Choroid plexus epithelial cell (primary cell): ENCODE measurements around the gene IL12RB1.
"Not testable (repeated sequence)": the region's sequence is repeated elsewhere in the genome, so short reads cannot be mapped to it uniquely, and the experiment has no call there.

Experiments
- DNase-seq: peaks from one replicate; pipeline ENCODE4 v3.0.0-alpha.2; 2010; ENCODE audit warnings: low read depth
- H3K4me3 ChIP-seq: 2 replicates; pipeline ENCODE4 v1.5.1; 2011; ENCODE audit warnings: low read depth, mild to moderate bottlenecking, control low read depth, low read length, moderate library complexity
- CTCF ChIP-seq: conservative IDR thresholded peaks from 2 replicates; pipeline ENCODE4 v1.5.1; 2011; ENCODE audit warnings: low read depth, mild to moderate bottlenecking, control low read depth, inconsistent platforms, low read length, moderate library complexity

IL12RB1 gene

DNA sequence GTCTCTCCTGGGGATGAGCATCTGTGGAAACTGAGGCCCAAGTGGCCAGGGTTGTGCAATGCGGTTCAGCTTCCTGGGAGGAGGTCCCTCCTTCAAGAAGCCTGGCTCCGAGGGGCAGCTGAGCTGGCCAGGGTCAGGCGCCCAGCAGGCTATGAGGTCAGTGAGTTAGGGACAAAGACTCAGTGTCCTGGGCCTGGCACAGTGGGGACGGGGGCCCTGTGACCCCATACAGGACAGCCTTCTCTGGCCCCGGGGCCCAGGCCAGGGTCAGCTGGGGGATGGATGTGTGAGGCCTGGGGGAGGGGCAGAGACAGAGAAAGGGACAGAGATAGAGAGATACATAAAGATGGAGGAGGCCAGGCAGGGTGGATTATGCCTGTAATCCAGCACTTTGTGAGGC is 3.0 kb upstream of the IL12RB1 start:
- no peak for DNase-seq
- TF ChIP-seq CTCF: no peak
- H3K4me3 ChIP-seq: no peak overlapping the region

DNA sequence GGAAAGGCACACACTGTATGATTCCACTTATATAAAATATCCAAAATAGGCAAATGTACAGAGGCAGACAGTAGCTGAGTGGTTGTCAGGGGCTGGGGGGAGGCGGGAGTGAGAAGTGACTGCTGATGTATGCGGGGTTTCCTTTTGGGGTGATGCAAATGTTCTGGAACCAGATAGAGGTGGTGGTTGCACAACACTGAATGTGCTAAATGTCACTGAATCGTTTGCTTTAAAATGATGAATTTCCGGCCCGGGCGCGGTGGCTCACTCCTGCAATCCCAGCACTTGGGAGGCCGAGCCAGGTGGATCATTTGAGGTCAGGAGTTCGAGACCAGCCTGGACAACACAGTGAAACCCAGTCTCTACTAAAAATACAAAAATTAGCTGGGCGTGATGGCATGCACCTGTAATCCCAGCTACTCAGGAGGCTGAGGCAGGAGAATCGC is 2.4 kb upstream of the IL12RB1 start:
- peak; percentile 58 for DNase-seq
- H3K4me3 ChIP-seq: not testable (repeated sequence)

- DNase-seq: no peak
- no peak for TF ChIP-seq CTCF
- no peak overlapping the region for H3K4me3 ChIP-seq
Observed at GRCh38 chr19:18085702-18086457, 854 bp downstream of the IL12RB1 start.

DNA sequence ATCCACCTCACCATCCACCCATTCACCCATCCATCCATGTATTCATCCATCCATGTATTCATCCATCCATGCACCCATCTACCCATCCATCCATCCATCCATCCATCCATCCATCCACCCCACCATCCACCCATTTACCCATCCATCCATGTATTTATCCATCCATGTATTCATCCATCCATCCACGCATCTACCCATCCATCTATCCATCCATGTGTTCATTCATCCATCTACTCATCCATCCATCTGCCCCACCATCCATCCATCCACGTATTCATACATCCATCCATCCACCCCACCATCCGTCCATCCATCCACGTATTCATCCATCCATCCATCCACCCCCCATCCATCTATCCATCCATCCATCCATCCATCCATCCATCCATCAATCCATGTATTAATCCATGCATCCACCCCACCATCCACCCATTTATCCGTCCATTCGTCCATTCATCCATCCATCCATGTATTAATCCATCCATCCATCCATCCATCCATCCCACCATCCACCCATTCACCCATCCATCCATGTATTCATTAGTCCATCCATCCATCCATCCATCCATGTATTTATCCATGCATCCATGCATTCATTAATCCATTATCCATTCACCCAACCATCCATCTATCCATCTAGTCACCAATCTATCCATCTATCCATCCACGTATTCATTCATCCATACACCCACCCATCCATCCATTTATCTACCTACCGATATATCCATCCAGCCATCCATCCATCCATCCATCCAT is 2.6 kb downstream of the IL12RB1 start:
- no peak for DNase-seq
- H3K4me3 ChIP-seq: no peak overlapping the region
- TF ChIP-seq CTCF: no peak

- peak; percentile 10 for TF ChIP-seq CTCF
- H3K4me3 ChIP-seq: no peak overlapping the region
- no peak for DNase-seq
Observed at GRCh38 chr19:18074192-18074591, 12.5 kb downstream of the IL12RB1 start.

DNA sequence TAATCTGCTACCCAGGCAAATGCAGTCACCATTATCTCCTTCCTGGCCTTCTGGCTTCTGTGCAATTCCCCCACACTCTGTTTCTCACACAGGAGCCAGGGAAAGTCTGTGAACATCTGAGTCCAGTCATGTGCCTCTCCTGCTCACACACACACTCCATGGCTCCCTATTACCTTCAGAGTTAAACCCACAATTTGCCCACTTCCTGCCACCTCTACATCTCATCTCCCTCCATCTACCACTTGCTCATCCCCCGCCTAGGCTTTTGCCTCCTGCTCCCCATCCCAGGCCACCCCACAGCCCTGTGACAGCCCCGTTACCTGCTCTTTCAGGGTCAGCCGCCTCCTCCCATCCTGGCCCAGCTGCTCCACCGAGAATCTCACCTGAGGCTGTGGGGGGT is 13.5 kb downstream of the IL12RB1 start:
- no peak for DNase-seq
- H3K4me3 ChIP-seq: no peak overlapping the region
- TF ChIP-seq CTCF: no peak

- no peak for DNase-seq
- H3K4me3 ChIP-seq: no peak overlapping the region
- no peak for TF ChIP-seq CTCF
Observed at GRCh38 chr19:18072335-18072734, 14.4 kb downstream of the IL12RB1 start.
